ENCODE measurements around the gene SEC22C.
A peak's percentile ranks its signal among the peaks of the same experiment; 100 is the strongest.
"Not testable (repeated sequence)": the region's sequence is repeated elsewhere in the genome, so short reads cannot be mapped to it uniquely, and the experiment has no call there.

SEC22C gene

DNA sequence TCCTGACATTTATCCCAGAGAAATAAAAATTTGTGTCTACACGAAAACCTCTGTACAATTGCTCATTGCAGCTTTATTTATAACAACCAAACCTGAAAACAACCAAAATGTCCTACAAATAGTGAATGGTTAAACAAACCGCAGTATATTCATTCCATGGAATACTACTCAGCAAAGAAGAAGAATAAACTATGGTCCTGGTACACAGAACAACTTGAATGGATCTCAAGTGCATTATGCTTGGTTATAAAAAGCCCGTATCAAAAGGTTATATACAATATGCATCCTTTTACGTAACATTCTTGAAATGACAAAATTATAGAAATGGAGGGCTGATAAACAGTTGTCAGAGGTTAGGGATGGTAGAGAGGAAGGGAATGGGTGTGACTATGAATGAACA is 3.7 kb downstream of the SEC22C start:
- DNase-seq: no peak

DNA sequence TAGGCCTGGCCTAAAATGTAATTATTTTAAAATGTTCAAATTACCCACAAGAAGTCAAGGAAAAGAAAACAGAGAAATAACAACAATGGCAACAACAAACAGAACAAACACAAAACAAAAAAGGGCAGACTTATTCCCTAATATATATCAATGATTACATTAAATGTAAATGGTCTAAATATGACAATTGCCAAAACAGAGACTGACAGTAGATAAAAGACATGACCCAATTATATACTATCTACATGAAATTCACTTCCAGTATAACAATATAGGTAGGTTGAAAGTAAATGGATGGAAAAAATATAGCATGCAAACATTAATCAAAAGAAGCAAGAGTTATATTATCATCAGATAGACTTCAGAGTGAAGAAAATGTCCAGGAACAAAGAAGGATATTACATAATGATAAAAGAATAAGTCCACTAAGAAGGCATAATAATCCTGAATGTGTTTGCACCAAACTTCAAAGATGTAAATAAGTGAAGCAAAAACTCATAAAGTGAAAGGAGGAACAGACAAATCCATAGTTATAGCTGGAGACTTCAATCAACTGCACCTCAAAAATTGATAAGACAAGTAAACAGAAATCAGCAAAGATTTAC is 6.5 kb downstream of the SEC22C start:
- no peak for DNase-seq

DNA sequence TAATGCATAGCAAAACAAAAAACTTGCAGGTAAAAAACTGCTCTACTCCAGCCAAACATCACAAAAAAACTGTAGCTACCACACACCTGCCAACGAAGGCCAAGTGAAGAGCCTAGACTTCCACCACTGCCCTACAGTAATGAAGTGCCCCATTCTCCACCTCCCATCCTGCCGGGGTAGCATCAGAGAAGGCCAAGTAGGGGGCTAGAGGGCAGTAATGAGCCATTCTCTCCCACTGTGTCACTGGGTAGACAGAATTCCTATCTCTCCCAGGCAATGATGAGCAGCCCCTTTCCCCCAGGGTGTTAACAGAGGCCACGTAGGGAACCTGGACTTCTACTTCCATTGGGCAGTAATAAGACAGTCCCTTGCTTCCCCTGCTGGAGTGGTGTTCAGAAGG is 9.5 kb downstream of the SEC22C start:
- no peak for DNase-seq

DNA sequence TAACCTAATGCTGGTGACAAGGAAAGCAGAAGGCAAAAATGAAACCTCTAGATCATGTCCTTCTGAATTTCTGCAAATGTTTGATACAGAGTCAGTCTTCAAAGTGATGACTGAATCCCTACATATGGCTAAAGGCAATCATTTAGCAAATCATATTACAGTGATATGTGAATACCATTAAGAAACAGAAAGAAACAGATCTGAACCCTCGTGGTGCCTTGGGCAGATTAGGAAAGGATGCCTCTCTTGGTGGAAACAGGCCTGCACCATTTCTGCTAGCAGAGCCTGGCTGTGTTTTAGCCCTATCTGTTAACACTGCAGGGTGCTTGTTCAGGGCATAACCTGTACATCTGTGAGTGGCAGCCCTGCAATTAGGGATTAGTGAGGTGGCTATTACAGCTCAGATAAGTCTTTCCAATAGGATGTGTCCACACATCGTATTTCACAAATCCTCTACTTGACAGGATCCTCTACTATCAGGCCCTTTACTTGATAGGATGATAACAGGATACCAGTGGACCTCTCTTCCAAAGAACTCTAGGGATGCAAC is 12.1 kb downstream of the SEC22C start:
- no peak for DNase-seq

DNA sequence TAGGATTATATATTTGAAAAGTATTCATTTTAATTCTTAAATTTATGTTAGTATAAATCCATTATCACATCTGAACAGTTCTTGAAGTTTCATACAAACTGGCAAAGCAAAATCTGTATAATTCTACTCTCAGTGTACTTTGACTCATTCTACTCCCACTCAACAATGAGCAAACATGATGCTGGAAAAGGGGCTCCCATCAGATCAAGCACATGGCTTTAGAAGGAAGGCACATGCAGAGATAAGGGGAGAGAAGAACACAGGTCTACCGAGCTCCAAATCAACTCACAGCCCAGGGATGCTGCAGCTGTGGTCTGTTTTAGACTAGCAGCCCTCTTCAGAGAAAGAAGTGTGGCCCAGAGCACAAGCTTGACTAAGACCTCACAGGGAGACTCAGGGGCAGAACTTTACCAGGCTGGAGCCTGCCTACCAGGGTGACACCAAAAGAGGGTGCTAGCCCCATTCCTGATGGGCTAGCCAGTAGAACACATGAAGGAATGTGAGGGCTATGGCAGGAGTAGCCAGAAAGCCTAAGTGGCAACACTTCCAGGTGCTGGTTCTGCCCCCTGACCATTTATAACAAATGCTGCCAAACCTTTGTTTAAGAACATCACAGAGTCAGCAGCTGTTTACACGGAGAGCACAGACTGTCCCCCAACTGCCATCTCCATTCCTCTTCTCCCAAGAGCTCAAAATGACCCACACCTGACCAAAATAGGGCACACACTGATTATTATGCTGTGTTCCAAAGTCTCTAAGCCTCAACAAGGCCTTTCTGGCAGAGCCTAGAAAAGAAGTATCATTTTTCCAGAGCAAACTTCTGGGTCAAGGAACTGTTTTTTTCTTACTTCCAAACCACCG is 19.5 kb downstream of the SEC22C start:
- DNase-seq: no peak

DNA sequence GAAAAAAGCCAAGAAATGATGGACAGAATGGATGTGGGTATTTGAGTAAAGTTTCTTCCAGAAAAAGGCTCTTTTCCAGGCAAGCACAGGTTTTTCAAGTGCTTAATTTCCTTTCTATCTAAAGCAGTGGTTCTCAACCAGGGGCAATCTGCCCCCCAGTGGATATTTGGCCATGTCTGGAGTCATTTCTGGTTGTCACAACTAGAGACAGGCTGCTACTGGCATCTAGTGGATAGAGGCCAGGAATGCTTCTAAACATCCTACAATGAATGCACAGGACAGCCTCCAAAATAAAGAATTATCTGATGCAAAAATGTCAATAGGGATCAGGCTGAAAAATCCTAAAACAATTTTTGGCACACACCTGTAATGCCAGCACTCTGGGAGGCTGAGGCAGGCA is 23.9 kb downstream of the SEC22C start:
- DNase-seq: no peak

DNA sequence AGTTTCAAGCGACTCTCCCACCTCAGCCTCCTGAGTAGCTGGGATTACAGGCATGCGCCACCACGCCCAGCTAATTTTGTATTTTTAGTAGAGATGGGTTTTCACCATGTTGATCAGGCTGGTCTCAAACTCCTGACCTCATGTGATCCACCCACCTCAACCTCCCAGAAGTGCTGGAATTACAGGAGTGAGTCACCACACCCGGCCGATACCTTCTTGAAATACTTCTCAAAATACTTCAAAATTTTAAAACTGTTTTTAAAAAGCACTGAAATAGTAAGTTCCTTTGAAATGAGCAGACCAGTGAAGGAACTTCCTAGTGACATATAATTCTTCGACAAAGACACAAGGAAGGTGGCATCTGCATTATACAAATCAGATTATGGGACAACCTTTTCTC is 24.9 kb downstream of the SEC22C start:
- not testable (repeated sequence) for DNase-seq

DNA sequence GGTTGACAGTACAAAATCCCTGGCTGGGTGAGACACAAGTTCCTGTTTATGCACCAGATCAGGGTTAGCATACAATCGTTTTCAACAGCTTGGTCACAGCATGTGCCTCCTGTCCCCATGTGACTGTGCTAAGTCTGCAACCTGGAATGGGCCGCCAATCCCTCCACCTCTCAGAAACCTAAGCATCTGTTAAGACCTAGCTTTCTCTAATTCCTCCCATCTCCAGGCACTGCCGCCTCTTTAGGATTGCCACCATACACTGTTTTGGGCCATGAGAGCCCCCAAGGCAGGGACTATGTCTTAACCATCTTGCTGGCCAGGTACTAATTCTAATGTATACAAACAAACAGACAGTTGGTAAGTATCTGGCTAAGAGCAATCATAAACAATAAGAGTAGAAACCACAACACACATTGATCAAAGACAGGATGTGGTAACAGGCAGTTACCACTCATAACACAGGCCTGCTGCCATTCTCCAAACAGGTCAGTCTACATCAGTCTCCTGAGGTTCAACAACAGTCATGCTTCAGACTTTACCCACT is 25.6 kb downstream of the SEC22C start:
- DNase-seq: no peak

DNA sequence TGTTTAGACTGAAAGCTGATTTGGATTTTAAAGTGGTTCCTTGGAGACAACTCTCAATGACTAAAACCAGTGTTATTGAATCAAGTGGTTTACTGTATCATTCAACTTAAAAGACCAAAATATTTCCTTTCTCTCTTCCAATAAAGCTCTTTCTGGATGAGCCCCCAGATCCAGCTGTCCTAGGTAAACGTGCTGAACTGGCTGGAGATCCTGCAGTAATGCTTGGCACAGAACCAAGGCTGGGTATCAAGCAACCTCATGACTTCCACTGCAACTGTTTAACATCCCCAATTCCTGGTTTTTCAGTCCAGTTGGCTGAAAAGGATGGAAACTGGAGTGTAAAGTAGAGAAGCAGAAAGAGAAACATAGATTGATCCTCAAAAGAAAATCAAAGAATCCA is 28.9 kb downstream of the SEC22C start:
- no peak for DNase-seq

DNA sequence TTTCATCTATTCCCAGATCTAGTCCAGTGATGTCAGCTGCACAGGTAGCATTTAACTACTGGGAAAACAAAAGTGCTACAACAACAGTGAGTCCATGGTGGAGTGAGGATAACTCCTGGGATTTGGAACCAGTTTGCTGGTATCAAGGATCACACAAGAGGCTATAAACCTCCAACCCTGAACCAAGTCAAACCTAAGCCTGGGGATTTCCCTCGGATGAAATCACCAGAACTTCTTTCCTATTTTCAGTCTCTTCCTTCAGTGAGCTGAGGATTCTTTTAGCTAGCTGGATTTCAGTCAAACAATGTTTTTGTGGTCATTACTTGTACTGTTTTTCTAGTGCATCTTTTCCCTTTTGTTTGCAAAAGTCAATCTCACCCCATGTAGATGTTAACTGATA is 31.5 kb downstream of the SEC22C start:
- no peak for DNase-seq

DNA sequence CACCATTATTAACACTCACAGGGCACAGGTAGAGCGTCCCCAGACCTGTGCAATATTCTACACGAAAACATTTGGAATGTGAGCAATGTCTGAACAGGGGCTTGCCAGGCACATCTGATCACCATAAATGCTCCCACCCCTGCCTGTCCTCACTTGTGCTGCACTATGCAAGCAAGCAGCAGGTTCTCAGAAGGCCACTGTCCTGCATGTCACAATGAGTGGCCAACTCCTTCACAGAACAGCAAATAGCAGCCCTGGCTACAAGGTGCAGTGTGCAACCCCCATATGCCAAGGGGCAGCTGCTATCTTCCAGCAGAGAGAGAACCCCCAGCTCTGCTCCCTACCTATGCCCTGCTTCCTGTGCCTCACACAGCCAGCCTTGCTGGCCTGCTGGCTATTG is 32.6 kb downstream of the SEC22C start:
- DNase-seq: no peak

DNA sequence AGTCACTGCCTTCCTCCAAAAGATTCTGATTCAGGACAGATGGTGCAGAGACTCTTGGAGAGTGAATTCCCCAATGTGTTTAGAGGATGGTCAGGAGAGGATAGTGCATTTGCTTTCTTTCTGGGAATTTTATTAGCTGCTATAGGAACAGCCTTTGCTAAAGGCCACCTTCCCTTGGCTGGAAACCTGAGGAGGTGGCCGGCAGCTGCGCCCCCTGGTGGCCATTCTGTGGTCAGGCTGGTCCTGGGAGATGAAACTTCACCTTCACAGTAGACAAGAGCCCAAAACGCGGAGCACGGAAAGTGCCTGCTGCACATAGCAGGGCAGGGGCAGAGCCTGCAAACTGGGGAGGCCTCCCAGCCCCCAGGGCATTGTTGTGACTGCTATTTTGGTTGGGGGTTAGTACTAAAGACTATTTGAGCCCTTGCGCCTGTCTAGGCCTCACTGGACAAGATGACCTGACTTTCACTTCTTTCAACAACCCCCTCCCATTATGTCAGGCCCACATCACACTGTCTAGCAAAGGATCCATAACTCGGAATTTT is 34.3 kb downstream of the SEC22C start:
- DNase-seq: peak; percentile 66

DNA sequence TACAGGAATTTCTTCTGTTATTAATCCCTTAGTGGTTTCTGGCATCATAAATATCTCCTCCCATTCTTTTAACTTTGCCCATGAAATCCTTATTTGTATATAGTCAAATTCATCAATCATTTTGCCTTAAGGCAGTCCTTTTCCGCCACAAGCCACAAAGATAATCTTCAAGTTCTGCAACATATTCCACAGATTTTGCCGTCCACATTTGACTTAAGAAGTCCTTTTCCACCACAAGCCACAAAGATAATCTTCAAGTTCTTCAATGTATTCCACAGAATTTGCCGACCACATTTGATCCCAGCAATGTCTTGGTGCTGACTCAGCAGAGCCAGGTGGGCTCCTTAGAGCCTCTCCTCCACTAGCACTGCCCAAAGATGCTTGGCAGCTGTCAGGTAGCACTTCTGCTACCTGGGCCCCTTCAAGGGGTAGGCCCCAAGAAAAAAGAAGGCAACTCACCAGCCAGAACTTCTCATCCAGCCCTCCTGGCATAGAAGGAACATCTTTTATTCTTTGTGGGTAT is 35.0 kb downstream of the SEC22C start:
- DNase-seq: no peak

DNA sequence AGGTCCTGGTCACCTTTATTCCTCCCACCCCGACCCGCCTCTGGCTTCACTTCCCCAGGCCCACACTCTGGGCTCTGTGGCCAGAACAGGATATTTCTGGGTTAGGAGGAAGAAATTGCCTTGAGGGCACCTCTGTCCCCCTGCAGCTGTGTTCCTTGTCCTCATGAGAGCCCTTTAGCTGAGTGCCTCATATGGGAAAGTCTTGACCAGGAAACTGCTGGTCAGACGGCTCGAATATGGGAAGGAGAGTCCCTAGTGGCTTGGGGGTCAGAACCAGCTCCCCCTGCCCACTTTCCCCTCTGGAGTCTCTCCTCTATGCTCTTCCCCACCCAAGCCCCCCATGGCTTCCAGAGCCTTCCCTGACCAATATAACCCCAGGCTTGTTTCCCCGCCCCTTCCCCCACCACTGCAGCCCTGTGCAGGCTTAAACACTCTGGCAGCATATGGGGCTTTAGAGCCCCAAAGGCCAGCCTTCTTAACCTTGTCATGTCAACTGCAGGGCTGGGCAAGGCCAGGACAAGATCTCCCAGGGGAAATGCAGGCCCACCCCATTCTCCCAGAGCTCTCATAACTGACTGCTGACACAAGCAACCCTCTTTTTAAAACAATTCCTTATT is 36.4 kb downstream of the SEC22C start:
- no peak for DNase-seq

DNA sequence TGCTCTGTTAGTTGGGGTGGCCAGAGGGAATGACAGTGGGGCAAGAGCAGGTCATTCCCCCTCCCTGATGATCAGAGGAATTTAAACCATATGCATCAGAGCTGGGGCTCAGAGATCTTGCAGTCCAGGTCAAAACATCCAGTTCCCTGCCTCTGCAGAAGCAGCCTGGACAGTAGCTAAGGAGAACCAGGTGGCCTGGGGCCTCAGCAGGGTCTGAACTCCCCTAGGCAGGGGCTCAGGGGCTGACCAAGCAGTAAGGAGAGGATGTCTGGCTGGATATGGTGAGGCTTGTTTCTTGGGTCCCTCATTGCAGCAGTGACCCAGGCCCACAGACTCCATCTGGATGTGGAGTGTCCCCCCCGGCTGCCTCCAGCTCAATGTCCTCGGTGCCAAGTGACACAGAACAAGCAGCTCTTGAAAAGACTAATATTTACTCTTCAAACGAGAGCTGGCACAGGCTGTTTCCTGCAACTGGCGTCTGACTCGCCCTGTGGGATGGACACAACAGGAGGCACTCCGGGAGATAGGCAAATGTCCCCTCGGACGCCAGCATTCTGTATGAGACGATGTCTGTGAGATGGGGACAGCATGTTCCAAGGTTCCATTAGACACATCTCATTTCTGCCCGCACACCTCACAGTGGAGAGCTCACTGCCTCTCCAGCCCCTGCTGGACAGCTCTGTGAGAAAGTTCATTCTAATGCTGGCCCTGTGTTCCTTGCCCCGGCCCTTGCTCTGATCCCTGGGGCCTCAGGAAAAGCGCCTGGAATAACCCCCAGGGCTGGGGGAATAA is 37.1 kb downstream of the SEC22C start:
- DNase-seq: no peak

DNA sequence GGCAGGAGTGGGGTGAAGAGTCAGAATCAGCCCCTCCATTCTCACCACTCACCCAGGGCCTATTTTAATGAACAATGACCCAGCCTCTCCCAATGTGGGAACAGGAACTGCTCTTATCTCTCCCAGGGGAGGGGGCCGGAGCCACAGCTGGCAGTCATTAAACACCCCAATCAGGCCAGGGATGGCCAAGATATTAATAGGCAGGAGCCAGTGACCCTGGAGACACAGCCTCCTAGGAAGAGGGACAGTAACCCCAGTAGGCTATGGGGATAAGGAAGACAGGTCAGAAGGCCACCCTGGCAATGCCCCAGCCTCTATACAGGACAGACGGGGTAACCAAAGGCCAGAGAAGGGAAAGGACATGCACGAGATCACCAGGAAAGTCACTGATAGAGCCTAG is 40.7 kb downstream of the SEC22C start:
- DNase-seq: no peak

DNA sequence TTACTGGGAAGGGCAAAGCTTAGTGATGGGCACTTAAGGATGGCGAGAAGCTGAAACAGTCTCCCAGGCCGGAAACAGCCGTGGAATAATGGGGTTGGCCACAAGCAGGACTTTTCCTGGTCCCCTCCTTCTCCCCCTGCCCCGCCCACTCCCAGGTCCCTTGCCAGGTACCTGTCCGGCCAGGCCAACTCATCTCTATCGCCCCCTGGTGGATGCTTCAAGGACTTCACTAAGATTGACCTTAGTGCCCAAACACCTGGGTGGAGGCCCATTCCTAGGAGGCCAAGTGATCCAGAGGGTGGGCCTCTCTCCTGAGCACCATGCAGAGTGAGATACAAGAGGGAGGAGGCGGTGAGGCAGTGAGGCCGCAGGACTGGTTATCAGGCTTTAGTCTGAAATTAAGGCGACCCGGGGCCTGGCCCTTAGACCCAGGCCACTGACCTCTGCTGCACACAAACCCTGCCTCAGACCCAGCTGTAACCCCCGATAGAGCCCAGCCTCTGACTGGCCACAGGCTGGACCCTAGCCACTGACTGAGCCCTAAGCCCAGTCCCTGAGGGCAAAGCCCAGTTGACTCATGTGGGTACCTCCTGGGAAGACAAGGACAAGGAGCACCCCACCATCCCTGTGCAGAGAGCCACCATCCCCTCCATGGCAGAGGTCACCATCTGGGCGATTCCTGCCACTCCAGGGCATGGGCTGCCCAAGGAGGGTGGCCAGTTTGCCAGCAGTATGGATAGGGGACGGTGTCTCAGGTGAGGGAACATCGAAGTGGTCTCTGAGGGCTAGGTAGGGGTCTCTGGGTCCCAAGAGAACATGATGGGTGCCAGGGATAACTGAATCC is 41.7 kb downstream of the SEC22C start:
- peak; percentile 56 for DNase-seq

DNA sequence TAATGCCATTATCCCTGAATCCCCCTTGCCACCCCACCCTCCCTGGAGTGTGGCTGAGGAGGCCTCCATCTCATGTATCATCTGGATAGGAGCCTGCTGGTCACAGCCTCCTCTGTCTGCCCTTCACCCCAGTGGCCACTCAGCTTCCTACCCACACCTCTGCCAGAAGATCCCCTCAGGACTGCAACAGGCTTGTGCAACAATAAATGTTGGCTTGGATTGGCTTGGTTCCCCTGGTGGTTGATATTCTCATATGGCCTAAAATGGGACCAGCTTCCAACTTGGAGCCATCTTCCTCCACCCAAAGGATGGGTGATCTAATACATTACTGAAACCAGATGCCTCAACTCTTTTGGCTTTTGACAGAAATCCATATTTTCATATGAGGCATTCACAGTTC is 44.4 kb downstream of the SEC22C start:
- DNase-seq: no peak

DNA sequence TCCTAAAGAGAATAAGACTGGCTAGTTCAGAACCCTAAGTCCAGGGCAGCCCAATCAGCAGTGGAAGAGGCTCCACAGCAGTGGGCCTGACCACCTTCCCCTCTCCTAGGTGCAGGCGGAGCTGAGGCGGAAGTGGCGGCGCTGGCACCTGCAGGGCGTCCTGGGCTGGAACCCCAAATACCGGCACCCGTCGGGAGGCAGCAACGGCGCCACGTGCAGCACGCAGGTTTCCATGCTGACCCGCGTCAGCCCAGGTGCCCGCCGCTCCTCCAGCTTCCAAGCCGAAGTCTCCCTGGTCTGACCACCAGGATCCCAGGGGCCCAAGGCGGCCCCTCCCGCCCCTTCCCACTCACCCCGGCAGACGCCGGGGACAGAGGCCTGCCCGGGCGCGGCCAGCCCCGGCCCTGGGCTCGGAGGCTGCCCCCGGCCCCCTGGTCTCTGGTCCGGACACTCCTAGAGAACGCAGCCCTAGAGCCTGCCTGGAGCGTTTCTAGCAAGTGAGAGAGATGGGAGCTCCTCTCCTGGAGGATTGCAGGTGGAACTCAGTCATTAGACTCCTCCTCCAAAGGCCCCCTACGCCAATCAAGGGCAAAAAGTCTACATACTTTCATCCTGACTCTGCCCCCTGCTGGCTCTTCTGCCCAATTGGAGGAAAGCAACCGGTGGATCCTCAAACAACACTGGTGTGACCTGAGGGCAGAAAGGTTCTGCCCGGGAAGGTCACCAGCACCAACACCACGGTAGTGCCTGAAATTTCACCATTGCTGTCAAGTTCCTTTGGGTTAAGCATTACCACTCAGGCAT is 45.6 kb downstream of the SEC22C start:
- DNase-seq: peak; percentile 43

DNA sequence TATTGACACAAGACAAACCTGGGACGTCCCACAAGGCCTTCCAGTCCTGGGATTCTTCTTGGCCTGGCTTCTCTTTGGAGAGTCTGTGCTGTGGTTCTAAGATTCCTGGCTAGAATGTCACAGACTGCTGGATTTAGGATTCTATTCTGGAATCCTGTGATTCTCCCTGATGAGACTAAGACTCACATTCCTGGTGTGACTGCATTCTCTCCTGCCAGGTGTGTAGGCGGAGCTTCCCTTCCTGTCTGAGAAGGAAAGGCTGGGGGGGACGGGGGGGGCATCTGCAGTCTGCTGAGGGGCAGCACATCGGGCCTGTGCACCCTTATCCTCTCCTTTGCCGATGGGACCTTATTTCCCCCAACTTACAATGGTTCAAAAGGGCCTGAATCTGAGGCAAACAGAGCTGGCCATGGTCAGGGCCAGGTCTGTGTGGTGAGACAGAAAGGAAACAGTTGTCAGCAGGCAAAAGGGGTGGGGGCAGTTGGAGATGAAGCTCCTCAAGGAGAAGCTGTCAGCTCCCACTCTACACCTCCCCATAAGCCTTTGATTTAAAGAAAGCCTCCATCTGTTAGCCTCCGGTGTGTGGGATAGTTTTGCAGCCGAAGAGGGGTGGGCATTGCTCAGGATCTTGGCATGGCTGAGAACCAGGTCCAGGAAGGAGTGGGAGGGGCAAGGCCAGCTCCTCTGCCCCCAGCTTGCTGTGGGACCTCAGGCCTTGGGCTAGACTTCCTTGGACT is 48.4 kb downstream of the SEC22C start:
- DNase-seq: no peak

Data from activated naive CD4-positive, alpha-beta T cell treated with anti-CD3 and anti-CD28 coated beads, Interleukin-2, amount 50 U/mL, for 16 hours (primary cell).